ENCODE results near the gene CAMTA1.

The CAMTA1 gene

GRCh38 chr1:7172804-7173203 lies 387.6 kb downstream of the CAMTA1 start:
- Histone ChIP-seq H3K36me3 (ENCODE audit: control insufficient read depth in 2 of 2, insufficient read depth in 2 of 2, low read length in 2 of 2) (no peaks in the 10 kb centered on the region), H3K27me3 (ENCODE audit: control insufficient read depth in 1 of 2, insufficient read depth in 2 of 2, low read length in 2 of 2) (peaks cover 5 to 21% of the 10 kb centered on the region in 2 donors), H3K9me3 (ENCODE audit: control insufficient read depth in 2 of 2, low read length in 2 of 2) (no peaks in the 10 kb centered on the region), H3K4me1 (ENCODE audit: control insufficient read depth, insufficient read depth, low read length) (no peaks in the 10 kb centered on the region), H3K9ac (ENCODE audit: low read length in 2 of 2) (no peak overlapping the region), H3K27ac (ENCODE audit: low read length) (no peak overlapping the region), H3K4me3 (ENCODE audit: low read length in 2 of 2) (no peak overlapping the region)

DNA sequence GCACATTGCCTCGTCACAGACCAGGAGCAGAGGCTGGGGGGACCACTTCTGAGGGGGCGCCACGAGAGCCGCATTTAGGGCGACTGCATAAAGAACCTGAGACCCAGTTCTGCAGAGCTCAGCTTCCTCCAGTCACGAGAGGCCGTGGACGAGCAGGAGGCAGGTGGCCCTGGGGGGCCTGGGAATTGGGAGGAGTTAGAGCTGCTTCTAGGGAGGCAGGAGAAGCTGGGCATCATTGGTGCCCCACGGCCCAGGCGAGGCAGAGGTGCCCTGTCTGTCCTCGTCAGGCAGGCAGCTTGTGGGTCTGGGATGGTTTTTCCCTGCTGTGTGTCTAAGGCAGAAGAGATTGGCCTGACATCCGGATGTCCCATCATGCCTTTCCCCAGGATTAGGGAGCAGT lies 389.3 kb downstream of the CAMTA1 start:
- no peaks in the 10 kb centered on the region for H3K9me3 ChIP-seq (ENCODE audit: control insufficient read depth in 2 of 2, low read length in 2 of 2)
- H3K36me3 ChIP-seq (ENCODE audit: control insufficient read depth in 2 of 2, insufficient read depth in 2 of 2, low read length in 2 of 2) = no peaks in the 10 kb centered on the region
- H3K4me3 ChIP-seq (ENCODE audit: low read length in 2 of 2) = no peak overlapping the region
- H3K9ac ChIP-seq (ENCODE audit: low read length in 2 of 2) = no peak overlapping the region
- no peaks in the 10 kb centered on the region for H3K4me1 ChIP-seq (ENCODE audit: control insufficient read depth, insufficient read depth, low read length)
- peaks cover 5 to 21% of the 10 kb centered on the region in 2 donors for H3K27me3 ChIP-seq (ENCODE audit: control insufficient read depth in 1 of 2, insufficient read depth in 2 of 2, low read length in 2 of 2)
- H3K27ac ChIP-seq (ENCODE audit: low read length) = no peak overlapping the region

GRCh38 chr1:7174980-7175906 lies 390.0 kb downstream of the CAMTA1 start:
- H3K27me3 ChIP-seq (ENCODE audit: control insufficient read depth in 1 of 2, insufficient read depth in 2 of 2, low read length in 2 of 2) = peaks cover 5 to 21% of the 10 kb centered on the region in 2 donors
- no peaks in the 10 kb centered on the region for H3K9me3 ChIP-seq (ENCODE audit: control insufficient read depth in 2 of 2, low read length in 2 of 2)
- no peak overlapping the region for H3K27ac ChIP-seq (ENCODE audit: low read length)
- no peak overlapping the region for H3K9ac ChIP-seq (ENCODE audit: low read length in 2 of 2)
- no peaks in the 10 kb centered on the region for H3K36me3 ChIP-seq (ENCODE audit: control insufficient read depth in 2 of 2, insufficient read depth in 2 of 2, low read length in 2 of 2)
- H3K4me1 ChIP-seq (ENCODE audit: control insufficient read depth, insufficient read depth, low read length) = no peaks in the 10 kb centered on the region
- H3K4me3 ChIP-seq (ENCODE audit: low read length in 2 of 2) = no peak overlapping the region

- peaks cover 0 to 4% of the 10 kb centered on the region in 2 donors for H3K9me3 ChIP-seq (ENCODE audit: control insufficient read depth in 2 of 2, low read length in 2 of 2)
- H3K27ac ChIP-seq (ENCODE audit: low read length) = no peak overlapping the region
- no peak overlapping the region for H3K9ac ChIP-seq (ENCODE audit: low read length in 2 of 2)
- H3K36me3 ChIP-seq (ENCODE audit: control insufficient read depth in 2 of 2, insufficient read depth in 2 of 2, low read length in 2 of 2) = no peaks in the 10 kb centered on the region
- H3K27me3 ChIP-seq (ENCODE audit: control insufficient read depth in 1 of 2, insufficient read depth in 2 of 2, low read length in 2 of 2) = peaks cover 5 to 21% of the 10 kb centered on the region in 2 donors
- no peak overlapping the region for H3K4me3 ChIP-seq (ENCODE audit: low read length in 2 of 2)
- H3K4me1 ChIP-seq (ENCODE audit: control insufficient read depth, insufficient read depth, low read length) = no peaks in the 10 kb centered on the region
These were observed 391.8 kb downstream of the CAMTA1 start for GRCh38 chr1:7177021-7177420.

GRCh38 chr1:7177438-7178146 lies 392.3 kb downstream of the CAMTA1 start:
- Histone ChIP-seq H3K9me3 (ENCODE audit: control insufficient read depth in 2 of 2, low read length in 2 of 2) (peaks cover 0 to 4% of the 10 kb centered on the region in 2 donors), H3K27me3 (ENCODE audit: control insufficient read depth in 1 of 2, insufficient read depth in 2 of 2, low read length in 2 of 2) (peaks cover 5 to 19% of the 10 kb centered on the region in 2 donors), H3K36me3 (ENCODE audit: control insufficient read depth in 2 of 2, insufficient read depth in 2 of 2, low read length in 2 of 2) (no peaks in the 10 kb centered on the region)

GRCh38 chr1:7178336-7178735 lies 393.1 kb downstream of the CAMTA1 start:
- H3K27ac ChIP-seq (ENCODE audit: low read length) = no peak overlapping the region
- no peaks in the 10 kb centered on the region for H3K36me3 ChIP-seq (ENCODE audit: control insufficient read depth in 2 of 2, insufficient read depth in 2 of 2, low read length in 2 of 2)

More at GRCh38 chr1:7177438-7178146, 392.3 kb downstream of the CAMTA1 start:
- no peak overlapping the region for H3K9ac ChIP-seq (ENCODE audit: low read length in 2 of 2)
- no peaks in the 10 kb centered on the region for H3K4me1 ChIP-seq (ENCODE audit: control insufficient read depth, insufficient read depth, low read length)
- no peak overlapping the region for H3K27ac ChIP-seq (ENCODE audit: low read length)
- no peak overlapping the region for H3K4me3 ChIP-seq (ENCODE audit: low read length in 2 of 2)

GRCh38 chr1:7178741-7179140 lies 393.5 kb downstream of the CAMTA1 start:
- H3K9me3 ChIP-seq (ENCODE audit: control insufficient read depth in 2 of 2, low read length in 2 of 2) = peaks cover 0 to 4% of the 10 kb centered on the region in 2 donors
- no peaks in the 10 kb centered on the region for H3K36me3 ChIP-seq (ENCODE audit: control insufficient read depth in 2 of 2, insufficient read depth in 2 of 2, low read length in 2 of 2)
- H3K9ac ChIP-seq (ENCODE audit: low read length in 2 of 2) = no peak overlapping the region
- no peak overlapping the region for H3K4me3 ChIP-seq (ENCODE audit: low read length in 2 of 2)
- H3K4me1 ChIP-seq (ENCODE audit: control insufficient read depth, insufficient read depth, low read length) = no peaks in the 10 kb centered on the region
- H3K27ac ChIP-seq (ENCODE audit: low read length) = no peak overlapping the region
- H3K27me3 ChIP-seq (ENCODE audit: control insufficient read depth in 1 of 2, insufficient read depth in 2 of 2, low read length in 2 of 2) = peaks cover 5 to 13% of the 10 kb centered on the region in 2 donors

More at GRCh38 chr1:7178336-7178735, 393.1 kb downstream of the CAMTA1 start:
- no peak overlapping the region for H3K4me3 ChIP-seq (ENCODE audit: low read length in 2 of 2)
- H3K9me3 ChIP-seq (ENCODE audit: control insufficient read depth in 2 of 2, low read length in 2 of 2) = peaks cover 0 to 4% of the 10 kb centered on the region in 2 donors
- no peak overlapping the region for H3K9ac ChIP-seq (ENCODE audit: low read length in 2 of 2)
- H3K4me1 ChIP-seq (ENCODE audit: control insufficient read depth, insufficient read depth, low read length) = no peaks in the 10 kb centered on the region
- peaks cover 5 to 13% of the 10 kb centered on the region in 2 donors for H3K27me3 ChIP-seq (ENCODE audit: control insufficient read depth in 1 of 2, insufficient read depth in 2 of 2, low read length in 2 of 2)

DNA sequence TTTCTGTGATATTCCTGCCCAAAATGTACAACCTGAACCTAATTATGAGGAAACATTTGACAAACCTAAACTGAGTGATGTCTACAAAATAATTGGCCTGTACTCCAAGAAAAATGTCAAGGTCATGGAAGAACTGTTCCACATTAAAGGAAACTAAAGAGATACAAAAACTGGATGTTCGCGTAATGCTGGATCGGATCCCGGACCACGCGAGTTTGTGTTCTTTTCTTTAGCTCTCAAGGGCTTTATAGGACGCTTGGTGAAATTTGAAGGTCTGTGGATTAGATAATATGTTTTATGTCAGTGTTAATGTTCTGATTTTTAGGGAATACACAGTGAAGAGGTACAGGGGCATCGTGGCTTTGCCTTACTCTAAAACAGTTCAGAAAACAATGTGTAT lies 400.5 kb downstream of the CAMTA1 start:
- Histone ChIP-seq H3K27me3 (ENCODE audit: control insufficient read depth in 1 of 2, insufficient read depth in 2 of 2, low read length in 2 of 2) (no peaks in the 10 kb centered on the region), H3K27ac (ENCODE audit: low read length) (no peak overlapping the region), H3K4me3 (ENCODE audit: low read length in 2 of 2) (no peak overlapping the region), H3K9me3 (ENCODE audit: control insufficient read depth in 2 of 2, low read length in 2 of 2) (no peaks in the 10 kb centered on the region), H3K36me3 (ENCODE audit: control insufficient read depth in 2 of 2, insufficient read depth in 2 of 2, low read length in 2 of 2) (no peaks in the 10 kb centered on the region), H3K9ac (ENCODE audit: low read length in 2 of 2) (no peak overlapping the region), H3K4me1 (ENCODE audit: control insufficient read depth, insufficient read depth, low read length) (no peaks in the 10 kb centered on the region)

- H3K27me3 ChIP-seq (ENCODE audit: control insufficient read depth in 1 of 2, insufficient read depth in 2 of 2, low read length in 2 of 2) = no peaks in the 10 kb centered on the region
- H3K36me3 ChIP-seq (ENCODE audit: control insufficient read depth in 2 of 2, insufficient read depth in 2 of 2, low read length in 2 of 2) = no peaks in the 10 kb centered on the region
- no peak overlapping the region for H3K4me3 ChIP-seq (ENCODE audit: low read length in 2 of 2)
- H3K9ac ChIP-seq (ENCODE audit: low read length in 2 of 2) = no peak overlapping the region
- H3K9me3 ChIP-seq (ENCODE audit: control insufficient read depth in 2 of 2, low read length in 2 of 2) = no peaks in the 10 kb centered on the region
- H3K27ac ChIP-seq (ENCODE audit: low read length) = no peak overlapping the region
- H3K4me1 ChIP-seq (ENCODE audit: control insufficient read depth, insufficient read depth, low read length) = no peaks in the 10 kb centered on the region
These were observed 401.3 kb downstream of the CAMTA1 start for GRCh38 chr1:7186382-7187111.

DNA sequence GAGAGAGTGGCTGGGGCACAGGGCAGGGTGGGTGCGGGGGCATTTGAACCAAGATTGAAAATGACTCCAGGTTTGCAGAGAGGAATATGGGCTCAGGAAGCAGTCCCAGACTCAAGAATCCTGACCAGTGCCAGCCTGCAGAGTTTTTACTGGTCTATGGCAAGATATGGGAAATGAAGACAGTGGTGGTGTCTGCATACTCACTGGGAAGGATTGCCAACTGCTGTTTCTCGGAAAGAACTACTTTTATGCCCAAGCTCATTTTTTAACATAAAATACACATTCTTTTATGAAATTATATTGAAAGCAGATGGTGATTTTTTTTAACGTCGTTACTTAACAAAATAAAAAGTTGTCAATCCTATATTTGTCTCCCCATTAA lies 401.8 kb downstream of the CAMTA1 start:
- Histone ChIP-seq H3K36me3 (ENCODE audit: control insufficient read depth in 2 of 2, insufficient read depth in 2 of 2, low read length in 2 of 2) (no peaks in the 10 kb centered on the region), H3K9ac (ENCODE audit: low read length in 2 of 2) (no peak overlapping the region), H3K9me3 (ENCODE audit: control insufficient read depth in 2 of 2, low read length in 2 of 2) (no peaks in the 10 kb centered on the region), H3K4me3 (ENCODE audit: low read length in 2 of 2) (no peak overlapping the region), H3K27ac (ENCODE audit: low read length) (no peak overlapping the region), H3K4me1 (ENCODE audit: control insufficient read depth, insufficient read depth, low read length) (no peaks in the 10 kb centered on the region), H3K27me3 (ENCODE audit: control insufficient read depth in 1 of 2, insufficient read depth in 2 of 2, low read length in 2 of 2) (no peaks in the 10 kb centered on the region)
